Adrenal gland (tissue), 12 donors: ENCODE results near the gene LRP10. TPM values are rescaled to one million over a fixed set of nuclear protein-coding genes. Genes with fewer than 3 reads are reported as not detected.
"Not testable (repeated sequence)": the region's sequence is repeated elsewhere in the genome, so short reads cannot be mapped to it uniquely, and the experiment has no call there.

Experiments
- DNase-seq, 7 donors: peaks; one replicate each; pipeline ENCODE4 v3.0.0-alpha.2; 2019 to 2020
- H3K27ac ChIP-seq, 5 donors: fragments of 200-600 bp; sonication (generic) in 4 of 5; 1 replicate in 3 of 5; 2 replicates in 2 of 5; pipeline versions ENCODE4 v1.5.1 to v1.8.0; 2016 to 2020; ENCODE audit warnings: mild to moderate bottlenecking in 1 of 5
- H3K27me3 ChIP-seq: fragments of 200-600 bp; 2 replicates; pipeline ENCODE4 v1.8.0; 2021
- H3K36me3 ChIP-seq, 2 donors: fragments of 200-600 bp; replicated peaks in 1 of 2; 1 replicate in 1 of 2; 2 replicates in 1 of 2; pipeline versions ENCODE4 v1.5.1 to v1.8.0; 2018 to 2022
- H3K4me1 ChIP-seq, 2 donors: fragments of 200-600 bp; replicated peaks in 1 of 2; 1 replicate in 1 of 2; 2 replicates in 1 of 2; pipeline versions ENCODE4 v1.5.1 to v1.8.0; 2018 to 2021
- H3K4me3 ChIP-seq, 4 donors: fragments of 200-600 bp; sonication (generic) in 3 of 4; one replicate each; pipeline ENCODE4 v1.5.1; 2016 to 2018
- H3K9me3 ChIP-seq, 3 donors: fragments of 200-600 bp; sonication (generic) in 1 of 3; replicated peaks in 1 of 3; 1 replicate in 2 of 3; 2 replicates in 1 of 3; pipeline versions ENCODE4 v1.5.1 to v1.8.0; 2016 to 2021
- CTCF ChIP-seq, 6 experiments: fragments of 450-650 bp in 4 of 6; fragments of 200-600 bp in 2 of 6; sonication (generic) in 1 of 6; IDR thresholded peaks; 1 replicate in 5 of 6; 2 replicates in 1 of 6; pipeline versions ENCODE4 v1.5.1 to v1.8.0; 2016 to 2021; ENCODE audit warnings: antibody characterized with exemption in 6 of 6, mild to moderate bottlenecking in 2 of 6, moderate library complexity in 1 of 6
- POLR2A ChIP-seq, 2 donors: fragments of 450-650 bp; IDR thresholded peaks; one replicate each; pipeline ENCODE4 v1.6.1; 2017; ENCODE audit warnings: antibody characterized with exemption in 2 of 2, mild to moderate bottlenecking in 2 of 2, moderate library complexity in 1 of 2
- WGBS, 4 donors: extraction: QIAGEN DNeasy Blood & Tissue Kit in 2 of 4; methylation state at CpG; one replicate each; pipeline versions ENCODE4 v1.1.5 to v1.1.7; 2013 to 2017; 5-methylcytosine and 5-hydroxymethylcytosine counted together
- intact Hi-C, 2 donors: fragments of 100-400 bp; cut with DNase I; formaldehyde crosslinking; loops; one replicate each; pipeline versions ENCODE4 v1.14.1 to v1.15.0; 2022 to 2023
- polyA plus RNA-seq, 3 donors: library from polyadenylated mRNA; stranded (reverse); fragments of 200-250 nt in 2 of 3; fragments of 350-450 nt in 1 of 3; fragmentation: Illumina TruSeq in 1 of 3; extraction: RNeasy Lipid Tissue Mini Kit (QIAGEN cat#74804) in 1 of 3; gene quantifications; one replicate each; pipeline ENCODE4 v1.2.3, GENCODE V29; 2013 to 2014
- total RNA-seq, 9 donors: library from RNA; depleted of rRNA in 4 of 9; stranded (reverse); fragments of >200 nt in 4 of 9; fragments of 120-200 nt in 1 of 9; fragmentation: NEBNext Ultra II Directional in 1 of 9; extraction: Animal tissue kit (Norgen Biotek cat#: 25700) in 1 of 9; gene quantifications; one replicate each; pipeline versions ENCODE4 v1.1.0 to v1.2.4, GENCODE V29; 2013 to 2023
- donor health status: healthy with polysubstance abuse.
- donor health status: Bipolar disorder and iron deficiency.
- donor health status: DM: yes; HTN: yes; CAD: no.
- donor health status: DM: no; HTN: no; CAD: no.
- donor health status: DM: no; HTN: no; CAD: no.
- donor health status: DM: yes; HTN: yes; CAD: no.

LRP10 gene
- total and polyA plus RNA-seq, 12 donors, result 13.1 to 207 (median 83.2) TPM

GRCh38 chr14:22824711-22825359 is 46.7 kb upstream of the LRP10 start:
- Histone ChIP-seq H3K27me3 (no peaks in the 10 kb centered on the region), H3K36me3 (no peaks in the 10 kb centered on the region), H3K9me3 (no peaks in the 10 kb centered on the region), H3K4me1 (peaks cover 0 to 15% of the 10 kb centered on the region in 2 donors), H3K4me3 (no peak overlapping the region), H3K27ac (no peak overlapping the region)
- TF ChIP-seq CTCF (IDR thresholded peaks at IDR 0.05) (no peak), POLR2A (IDR thresholded peaks at IDR 0.05) (no peak)
- intact Hi-C loops, result loop anchor here (5.0 to 10.0 kb wide), 2 partner anchors 32 to 270 kb away; no protein-coding TSS in a partner anchor
- WGBS, 4 donors, result 38 to 52% (median 51%) methylated on average over 8 of the region's 8 CpGs
- no peak for DNase-seq

GRCh38 chr14:22829076-22829660 is 42.4 kb upstream of the LRP10 start:
- peak overlapping the region in 4 of 5 donors; percentile 34 to 85 (median 57) for H3K27ac ChIP-seq
- peak overlapping the region in 1 of 4 donors; percentile 92 for H3K4me3 ChIP-seq
- not testable (repeated sequence) for H3K27me3 ChIP-seq, DNase-seq, H3K36me3 ChIP-seq, H3K9me3 ChIP-seq, H3K4me1 ChIP-seq
- 76 to 79% (median 77%) methylated on average over 12 of the region's 12 CpGs for WGBS, 4 donors
- intact Hi-C loops, result loop anchor here in 1 of 2 donors (10.0 kb wide), 1 partner anchor 274 kb away; no protein-coding TSS in a partner anchor

GRCh38 chr14:22829661-22830442 is 41.7 kb upstream of the LRP10 start, which contains the start of gene MRPL52:
Gene MRPL52, plus strand, starts transcription at chr14:22829887. Its CDS starts 26 bp downstream, at chr14:22829913.
- Histone ChIP-seq H3K27ac (peak within 1 kb of the TSS in 4 of 5 donors; percentile 34 to 85 (median 57)), H3K4me1 (peaks cover 8 to 10% of the 10 kb centered on the region in 2 donors), H3K9me3 (no peaks in the 10 kb centered on the region), H3K36me3 (peaks cover 0 to 16% of the 10 kb centered on the region in 2 donors), H3K27me3 (no peaks in the 10 kb centered on the region), H3K4me3 (peak within 1 kb of the TSS in 3 of 4 donors; percentile 40 to 92 (median 88))
- WGBS, 4 donors, result 0 to 1% (median 0%) methylated on average over 30 to 41 of the region's 41 CpGs
- peak; percentile 85 to 94 (median 91) for DNase-seq
- intact Hi-C loops, result loop anchor here in 1 of 2 donors (10.0 kb wide), 1 partner anchor 275 kb away; no protein-coding TSS in a partner anchor
- TF ChIP-seq CTCF (IDR thresholded peaks at IDR 0.05), result peak in 1 of 6 experiments; percentile 10
- TF ChIP-seq POLR2A (IDR thresholded peaks at IDR 0.05), result no peak

GRCh38 chr14:22830443-22831010 is 41.0 kb upstream of the LRP10 start:
- no peak for TF ChIP-seq CTCF (IDR thresholded peaks at IDR 0.05)
- H3K4me3 ChIP-seq, result peak overlapping the region in 2 of 4 donors; percentile 40 to 92
- no peaks in the 10 kb centered on the region for H3K27me3 ChIP-seq
- intact Hi-C loops, result no loop called here
- no peaks in the 10 kb centered on the region for H3K9me3 ChIP-seq
- H3K36me3 ChIP-seq, result peaks cover 0 to 16% of the 10 kb centered on the region in 2 donors
- no peak for DNase-seq
- peaks cover 8 to 10% of the 10 kb centered on the region in 2 donors for H3K4me1 ChIP-seq
- H3K27ac ChIP-seq, result peak overlapping the region in 1 of 5 donors; percentile 85
- WGBS, 4 donors, result 25 to 39% (median 29%) methylated on average over 3 of the region's 3 CpGs
